Sigmoid colon (tissue), 4 donors: ENCODE data around the gene ADAM19.

Source experiments
- EP300 ChIP-seq, 4 donors: sonication (generic); formaldehyde crosslinking; IDR thresholded peaks; one replicate each; pipeline ENCODE4 v1.6.1; 2017; ENCODE audit warnings: antibody characterized with exemption in 4 of 4
- POLR2A ChIP-seq, 2 donors: fragments of 450-650 bp; IDR thresholded peaks; one replicate each; pipeline ENCODE4 v1.6.1; 2016; ENCODE audit warnings: antibody characterized with exemption in 2 of 2, mild to moderate bottlenecking in 2 of 2, moderate library complexity in 2 of 2
- POLR2AphosphoS5 ChIP-seq, 4 donors: sonication (generic); formaldehyde crosslinking; IDR thresholded peaks; one replicate each; pipeline ENCODE4 v1.6.1; 2017; ENCODE audit warnings: antibody characterized with exemption in 4 of 4
- TF ChIP-seq, protein P1 (sequence below), 4 experiments: fragments of 450-650 bp in 3 of 4; fragments of 200-600 bp in 1 of 4; IDR thresholded peaks; one replicate each; pipeline ENCODE4 v1.5.1; 2016 to 2019; ENCODE audit warnings: antibody characterized with exemption in 4 of 4, mild to moderate bottlenecking in 3 of 4, moderate library complexity in 2 of 4

- TF ChIP-seq, protein P1, sequence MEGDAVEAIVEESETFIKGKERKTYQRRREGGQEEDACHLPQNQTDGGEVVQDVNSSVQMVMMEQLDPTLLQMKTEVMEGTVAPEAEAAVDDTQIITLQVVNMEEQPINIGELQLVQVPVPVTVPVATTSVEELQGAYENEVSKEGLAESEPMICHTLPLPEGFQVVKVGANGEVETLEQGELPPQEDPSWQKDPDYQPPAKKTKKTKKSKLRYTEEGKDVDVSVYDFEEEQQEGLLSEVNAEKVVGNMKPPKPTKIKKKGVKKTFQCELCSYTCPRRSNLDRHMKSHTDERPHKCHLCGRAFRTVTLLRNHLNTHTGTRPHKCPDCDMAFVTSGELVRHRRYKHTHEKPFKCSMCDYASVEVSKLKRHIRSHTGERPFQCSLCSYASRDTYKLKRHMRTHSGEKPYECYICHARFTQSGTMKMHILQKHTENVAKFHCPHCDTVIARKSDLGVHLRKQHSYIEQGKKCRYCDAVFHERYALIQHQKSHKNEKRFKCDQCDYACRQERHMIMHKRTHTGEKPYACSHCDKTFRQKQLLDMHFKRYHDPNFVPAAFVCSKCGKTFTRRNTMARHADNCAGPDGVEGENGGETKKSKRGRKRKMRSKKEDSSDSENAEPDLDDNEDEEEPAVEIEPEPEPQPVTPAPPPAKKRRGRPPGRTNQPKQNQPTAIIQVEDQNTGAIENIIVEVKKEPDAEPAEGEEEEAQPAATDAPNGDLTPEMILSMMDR (IDR thresholded peaks at IDR 0.05): no peak
- TF ChIP-seq POLR2A (IDR thresholded peaks at IDR 0.05): no peak
- no peak for TF ChIP-seq POLR2AphosphoS5 (IDR thresholded peaks at IDR 0.05)
- no peak for TF ChIP-seq EP300 (IDR thresholded peaks at IDR 0.05)
These were observed 66.0 kb downstream of the ADAM19 start for GRCh38 chr5:157509587-157509986.
